CD14-positive monocyte (primary cell): ENCODE measurements around the gene HNF1B. TPM values are rescaled to one million over a fixed set of nuclear protein-coding genes. Genes with fewer than 3 reads are reported as not detected.

Source experiments
- DNase-seq, 3 donors: peaks; one replicate each; pipeline ENCODE4 v3.0.0-alpha.2; 2011 to 2022
- H2AFZ ChIP-seq: 2 replicates; pipeline ENCODE4 v1.6.0; 2012; ENCODE audit warnings: mild to moderate bottlenecking, low read depth, low read length, inconsistent platforms; ENCODE audit not compliant: insufficient read depth, poor library complexity, severe bottlenecking
- H3K27ac ChIP-seq, 2 donors: 1 replicate in 1 of 2; 2 replicates in 1 of 2; pipeline ENCODE4 v1.5.1; 2012 to 2013; ENCODE audit warnings: low read length in 2 of 2, control low read depth in 1 of 2, inconsistent platforms in 1 of 2, low read depth in 1 of 2, mild to moderate bottlenecking in 1 of 2
- H3K27me3 ChIP-seq, 2 donors: one replicate each; pipeline versions ENCODE4 v1.6.0 to v1.6.1; 2011 to 2013; ENCODE audit warnings: low read length in 2 of 2; ENCODE audit not compliant: control insufficient read depth in 2 of 2, insufficient read depth in 2 of 2
- H3K36me3 ChIP-seq, 2 donors: replicated peaks in 1 of 2; 1 replicate in 1 of 2; 2 replicates in 1 of 2; pipeline versions ENCODE4 v1.5.1 to v1.6.1; 2012 to 2013; ENCODE audit warnings: low read length in 2 of 2, control low read depth in 1 of 2, inconsistent platforms in 1 of 2, mild to moderate bottlenecking in 1 of 2; ENCODE audit not compliant: insufficient read depth in 2 of 2, control insufficient read depth in 1 of 2
- H3K4me1 ChIP-seq, 2 donors: 1 replicate in 1 of 2; 2 replicates in 1 of 2; pipeline versions ENCODE4 v1.5.1 to v1.6.1; 2012 to 2013; ENCODE audit warnings: low read length in 2 of 2, control low read depth in 1 of 2, inconsistent platforms in 1 of 2, mild to moderate bottlenecking in 1 of 2, moderate library complexity in 1 of 2; ENCODE audit not compliant: insufficient read depth in 2 of 2, control insufficient read depth in 1 of 2
- H3K4me2 ChIP-seq: replicated peaks from 2 replicates; pipeline ENCODE3; 2012; ENCODE audit warnings: low read length, moderate library complexity, mild to moderate bottlenecking; ENCODE audit not compliant: poor library complexity, severe bottlenecking; ENCODE audit errors: extremely low read depth
- H3K4me3 ChIP-seq, 3 experiments: fragments of 200-600 bp in 1 of 3; sonication (generic) in 1 of 3; replicated peaks in 1 of 3; 1 replicate in 2 of 3; 2 replicates in 1 of 3; pipeline ENCODE4 v1.5.1; 2011 to 2013; ENCODE audit warnings: low read length in 3 of 3, mild to moderate bottlenecking in 3 of 3, control low read depth in 2 of 3, low read depth in 2 of 3, inconsistent platforms in 1 of 3, moderate library complexity in 1 of 3
- H3K79me2 ChIP-seq: 2 replicates; pipeline ENCODE4 v1.6.0; 2012; ENCODE audit warnings: mild to moderate bottlenecking, control low read depth, inconsistent platforms, low read length, moderate library complexity; ENCODE audit not compliant: insufficient read depth
- H3K9ac ChIP-seq: 2 replicates; pipeline ENCODE4 v1.6.0; 2017; ENCODE audit warnings: low read length, mild to moderate bottlenecking; ENCODE audit not compliant: insufficient read depth, poor library complexity, severe bottlenecking
- H3K9me3 ChIP-seq, 2 donors: replicated peaks in 1 of 2; 1 replicate in 1 of 2; 2 replicates in 1 of 2; pipeline versions ENCODE4 v1.5.1 to v1.6.1; 2012 to 2013; ENCODE audit warnings: low read length in 2 of 2, control low read depth in 1 of 2; ENCODE audit not compliant: control insufficient read depth in 1 of 2, insufficient read depth in 1 of 2
- H4K20me1 ChIP-seq: 2 replicates; pipeline ENCODE4 v1.6.0; 2012; ENCODE audit warnings: mild to moderate bottlenecking, low read length, control low read depth, moderate library complexity; ENCODE audit not compliant: insufficient read depth
- H3K27ac Mint-ChIP-seq, 7 donors: one replicate each; pipeline ENCODE4 v1.8.0; 2020; ENCODE audit warnings: mild to moderate bottlenecking in 7 of 7, mixed read lengths in 7 of 7, moderate library complexity in 6 of 7, inconsistent platforms in 2 of 7
- H3K27me3 Mint-ChIP-seq, 3 donors: one replicate each; pipeline ENCODE4 v1.8.0; 2021 to 2022; ENCODE audit warnings: low read depth in 3 of 3, mild to moderate bottlenecking in 3 of 3, mixed read lengths in 3 of 3, moderate library complexity in 3 of 3, inconsistent platforms in 1 of 3
- H3K36me3 Mint-ChIP-seq, 2 donors: one replicate each; pipeline ENCODE4 v1.8.0; 2020; ENCODE audit warnings: mixed read lengths in 2 of 2, inconsistent platforms in 1 of 2, mild to moderate bottlenecking in 1 of 2
- H3K4me1 Mint-ChIP-seq: one replicate; pipeline ENCODE4 v1.8.0; 2020; ENCODE audit warnings: mild to moderate bottlenecking, mixed read lengths
- H3K4me3 Mint-ChIP-seq, 2 donors: one replicate each; pipeline ENCODE4 v1.8.0; 2020; ENCODE audit warnings: mild to moderate bottlenecking in 2 of 2, mixed read lengths in 2 of 2, moderate library complexity in 1 of 2
- H3K9me3 Mint-ChIP-seq, 7 donors: one replicate each; pipeline ENCODE4 v1.8.0; 2020 to 2022; ENCODE audit warnings: mixed read lengths in 7 of 7, mild to moderate bottlenecking in 6 of 7, moderate library complexity in 6 of 7, inconsistent platforms in 2 of 7
- WGBS: methylation state at CpG from one replicate; pipeline ENCODE4 v1.1.5; 2013; ENCODE audit warnings: missing lambda C conversion rate; ENCODE audit not compliant: insufficient coverage; 5-methylcytosine and 5-hydroxymethylcytosine counted together
- intact Hi-C, 2 donors: fragments of 100-400 bp; cut with micrococcal nuclease; formaldehyde crosslinking; loops; one replicate each; pipeline versions ENCODE4 v1.15.0 to v1.15.1; 2023
- polyA plus RNA-seq, 3 donors: library from polyadenylated mRNA; depleted of rRNA in 1 of 3; unstranded in 2 of 3; stranded (reverse) in 1 of 3; fragments of 300-500 nt in 2 of 3; fragments of >200 nt in 1 of 3; fragmentation: Illumina TruSeq in 2 of 3; gene quantifications; 1 replicate in 2 of 3; 2 replicates in 1 of 3; pipeline ENCODE4 v1.2.3, GENCODE V29; 2012 to 2021
- TF ChIP-seq, protein P1 (sequence below): fragments of 200-600 bp; IDR thresholded peaks from one replicate; pipeline ENCODE4 v1.8.0; 2022; ENCODE audit warnings: antibody characterized with exemption, mild to moderate bottlenecking

The HNF1B gene
- polyA plus RNA-seq, 3 donors: not detected

DNA sequence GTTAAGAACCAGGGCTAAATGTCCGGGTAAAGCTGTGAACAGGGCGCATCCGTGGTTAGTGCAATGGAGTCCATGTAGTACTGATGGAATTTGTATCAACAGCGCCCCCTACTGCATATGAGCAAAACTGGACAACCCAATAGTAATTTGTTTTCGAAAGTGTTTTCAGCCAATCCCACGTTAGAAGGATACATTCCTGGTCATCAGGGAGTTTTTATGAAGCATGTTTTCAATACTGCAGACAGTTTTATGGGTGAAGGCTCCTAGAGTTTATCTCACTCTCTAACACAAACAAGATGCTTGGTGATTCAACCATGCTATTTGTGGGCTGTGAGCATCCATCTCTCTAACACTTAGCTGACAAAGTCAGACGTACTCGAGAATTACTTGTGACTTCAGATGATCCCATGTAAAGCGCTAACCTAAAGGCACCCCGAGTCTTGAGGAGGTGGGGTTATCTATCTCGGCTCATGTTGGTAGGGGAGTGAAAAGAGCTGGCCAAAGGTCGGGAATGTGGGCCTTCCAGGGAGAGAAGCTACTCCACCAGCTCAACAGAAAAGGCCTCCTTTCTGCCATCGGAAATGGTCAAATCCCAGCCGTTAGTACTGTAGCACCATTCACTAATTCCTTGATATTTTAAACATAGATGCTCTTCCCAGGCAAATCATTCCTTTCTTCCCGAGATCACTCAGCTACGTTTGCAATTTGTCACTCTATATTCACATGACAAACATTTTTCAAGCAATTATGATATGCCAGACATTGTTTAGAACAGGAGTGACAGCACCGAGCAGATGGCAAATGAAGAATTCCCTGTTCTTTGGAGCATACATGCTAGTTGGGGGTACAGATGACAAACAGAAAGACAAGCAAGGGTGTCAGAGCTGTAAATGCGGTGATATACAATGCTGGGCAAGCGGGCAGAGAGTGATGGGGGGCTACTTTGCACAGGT, 46.9 kb upstream of the HNF1B start:
- Mint-ChIP-seq H3K9me3 (no peaks in the 10 kb centered on the region), H3K27me3 (peaks cover 2 to 13% (median 11%) of the 10 kb centered on the region in 3 donors), H3K36me3 (no peaks in the 10 kb centered on the region), H3K4me1 (no peaks in the 10 kb centered on the region), H3K4me3 (no peak overlapping the region), H3K27ac (no peak overlapping the region)
- Histone ChIP-seq H2AFZ (no peak overlapping the region), H3K4me3 (no peak overlapping the region), H3K79me2 (no peaks in the 10 kb centered on the region), H3K4me1 (no peaks in the 10 kb centered on the region), H3K27me3 (peaks cover 0 to 5% of the 10 kb centered on the region in 2 donors), H4K20me1 (no peaks in the 10 kb centered on the region), H3K27ac (no peak overlapping the region), H3K36me3 (no peaks in the 10 kb centered on the region), H3K9me3 (no peaks in the 10 kb centered on the region), H3K4me2 (no peak overlapping the region), H3K9ac (no peak overlapping the region)
- peak; percentile 29 to 54 (median 52) for DNase-seq
- TF ChIP-seq, protein P1, sequence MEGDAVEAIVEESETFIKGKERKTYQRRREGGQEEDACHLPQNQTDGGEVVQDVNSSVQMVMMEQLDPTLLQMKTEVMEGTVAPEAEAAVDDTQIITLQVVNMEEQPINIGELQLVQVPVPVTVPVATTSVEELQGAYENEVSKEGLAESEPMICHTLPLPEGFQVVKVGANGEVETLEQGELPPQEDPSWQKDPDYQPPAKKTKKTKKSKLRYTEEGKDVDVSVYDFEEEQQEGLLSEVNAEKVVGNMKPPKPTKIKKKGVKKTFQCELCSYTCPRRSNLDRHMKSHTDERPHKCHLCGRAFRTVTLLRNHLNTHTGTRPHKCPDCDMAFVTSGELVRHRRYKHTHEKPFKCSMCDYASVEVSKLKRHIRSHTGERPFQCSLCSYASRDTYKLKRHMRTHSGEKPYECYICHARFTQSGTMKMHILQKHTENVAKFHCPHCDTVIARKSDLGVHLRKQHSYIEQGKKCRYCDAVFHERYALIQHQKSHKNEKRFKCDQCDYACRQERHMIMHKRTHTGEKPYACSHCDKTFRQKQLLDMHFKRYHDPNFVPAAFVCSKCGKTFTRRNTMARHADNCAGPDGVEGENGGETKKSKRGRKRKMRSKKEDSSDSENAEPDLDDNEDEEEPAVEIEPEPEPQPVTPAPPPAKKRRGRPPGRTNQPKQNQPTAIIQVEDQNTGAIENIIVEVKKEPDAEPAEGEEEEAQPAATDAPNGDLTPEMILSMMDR: peak; percentile 75
- intact Hi-C loops: loop anchor here in 1 of 2 donors (5.0 kb wide), 1 partner anchor 89 kb away; no protein-coding TSS in a partner anchor
- WGBS: 72% methylated on average over 8 of the region's 19 CpGs

DNA sequence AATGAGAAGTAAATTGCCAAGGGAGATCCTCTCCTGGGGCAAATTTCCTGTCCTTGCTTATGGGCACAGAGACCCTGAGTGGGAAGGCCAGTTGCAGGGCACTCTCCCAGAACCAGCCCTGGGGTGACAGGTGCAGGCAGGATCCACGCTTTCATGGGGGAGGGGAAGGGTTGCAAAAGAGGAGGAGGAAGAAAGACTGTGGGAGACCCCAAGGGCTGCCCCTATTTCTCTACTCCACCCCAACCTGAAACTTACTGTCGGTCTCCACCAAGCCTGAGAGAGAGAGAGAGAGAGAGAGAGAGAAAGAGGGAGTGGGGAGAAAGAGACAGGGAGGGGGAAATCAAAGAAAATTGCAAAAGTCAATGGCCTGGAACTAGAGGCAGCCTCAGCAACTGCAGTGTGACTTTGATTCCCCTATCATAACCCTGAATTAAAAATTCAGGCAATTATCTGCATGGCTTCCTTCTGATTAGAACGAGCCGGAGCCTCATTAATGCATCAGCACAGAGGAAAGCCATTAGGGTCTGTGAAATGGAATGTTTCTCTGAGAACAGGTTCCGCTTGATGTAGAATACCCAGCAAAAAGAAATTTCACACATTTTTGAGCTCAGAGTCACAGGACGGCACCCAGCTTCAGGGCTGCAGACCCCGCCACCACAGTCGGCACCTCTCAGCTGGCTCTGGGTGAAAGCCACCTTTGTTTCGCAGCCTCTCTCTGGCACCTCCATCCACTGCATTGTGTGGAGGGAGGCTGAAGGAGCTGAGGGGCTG, 45.1 kb upstream of the HNF1B start:
- peaks cover 4 to 15% (median 11%) of the 10 kb centered on the region in 3 donors for H3K27me3 Mint-ChIP-seq
- no peak overlapping the region for H3K4me2 ChIP-seq

More for the DNA sequence above, 45.1 kb upstream of the HNF1B start:
- no peak for DNase-seq
- Histone ChIP-seq H3K27me3 (peaks cover 0 to 5% of the 10 kb centered on the region in 2 donors), H4K20me1 (no peaks in the 10 kb centered on the region), H3K4me3 (no peak overlapping the region), H3K9me3 (no peaks in the 10 kb centered on the region), H3K36me3 (no peaks in the 10 kb centered on the region), H2AFZ (no peak overlapping the region), H3K27ac (no peak overlapping the region), H3K9ac (no peak overlapping the region), H3K79me2 (no peaks in the 10 kb centered on the region), H3K4me1 (no peaks in the 10 kb centered on the region)
- whole genome bisulfite sequencing: 100% methylated on average over 2 of the region's 9 CpGs
- Mint-ChIP-seq H3K36me3 (no peaks in the 10 kb centered on the region), H3K27ac (peak overlapping the region in 1 of 7 donors; percentile 82), H3K4me1 (no peaks in the 10 kb centered on the region), H3K4me3 (no peak overlapping the region), H3K9me3 (no peaks in the 10 kb centered on the region)
- TF ChIP-seq, protein P1: no peak
- intact Hi-C loops: loop anchor here in 1 of 2 donors (5.0 kb wide), 1 partner anchor 88 kb away; no protein-coding TSS in a partner anchor
